ENCODE measurements around the gene PCDHGA7.

Gene PCDHGA7

DNA sequence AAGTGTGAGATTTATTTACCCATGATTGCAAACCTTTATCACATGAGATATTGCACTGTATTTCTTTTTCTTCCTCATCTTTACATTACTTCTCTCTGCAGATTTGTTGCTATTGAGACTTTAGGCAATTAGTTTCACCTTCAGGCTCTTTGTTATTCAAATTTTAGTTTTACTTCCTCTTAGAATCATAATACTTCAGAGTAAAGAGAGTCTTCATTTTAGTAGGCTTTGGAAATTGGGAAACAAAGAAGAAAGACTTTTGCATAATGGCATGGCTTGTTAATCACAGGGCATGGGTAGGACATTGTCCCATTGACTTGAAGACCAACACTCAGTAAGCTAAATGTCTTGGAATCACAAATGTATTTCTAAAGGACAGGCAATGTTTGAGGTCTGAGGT is 19.8 kb upstream of the PCDHGA7 start:
- CTCF ChIA-PET = interaction anchor here (0.6 to 2.3 kb wide), 3 partner anchors 176 to 416 kb away, joined by 3 to 7 read pairs (median 3); partner anchors contain the start of gene PCDHB9
- Histone ChIP-seq H3K4me3 (ENCODE audit: low read depth, low read length) (no peak overlapping the region), H3K36me3 (ENCODE audit: control insufficient read depth in 2 of 2, insufficient read depth in 1 of 2, low read length in 2 of 2) (no peaks in the 10 kb centered on the region)

DNA sequence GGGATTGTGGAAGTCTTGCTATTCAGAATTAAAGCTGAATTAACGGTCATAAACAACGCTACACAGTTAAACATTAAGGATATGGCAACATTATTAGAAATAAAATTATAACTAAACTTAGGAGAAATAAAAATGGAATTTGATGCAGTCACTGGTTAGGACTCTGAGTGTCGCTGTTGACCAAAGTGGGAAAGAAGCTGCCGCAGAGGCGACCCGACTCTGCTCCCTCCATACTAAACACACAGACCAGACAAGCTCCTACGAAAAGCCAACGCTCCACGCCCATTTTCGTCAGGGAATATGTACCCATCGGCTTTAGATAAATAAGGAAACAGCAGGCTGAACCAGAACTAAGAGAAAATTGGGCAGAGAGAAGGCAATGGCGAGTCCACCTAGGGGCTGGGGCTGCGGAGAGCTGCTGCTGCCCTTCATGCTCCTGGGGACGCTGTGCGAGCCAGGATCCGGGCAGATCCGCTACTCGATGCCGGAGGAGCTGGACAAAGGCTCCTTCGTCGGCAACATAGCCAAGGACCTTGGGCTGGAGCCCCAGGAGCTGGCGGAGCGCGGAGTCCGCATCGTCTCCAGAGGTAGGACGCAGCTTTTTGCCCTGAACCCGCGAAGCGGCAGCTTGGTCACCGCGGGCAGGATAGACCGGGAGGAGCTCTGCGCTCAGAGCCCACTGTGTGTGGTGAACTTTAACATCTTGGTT is 18.4 kb upstream of the PCDHGA7 start, which contains the start of gene PCDHGA5:
PCDHGA5 (plus strand) TSS at position 211 of the 709 bp plus-strand sequence; CDS start at position 380, 169 bp downstream.
- Histone ChIP-seq H3K27ac (ENCODE audit: extremely low read depth, low read depth, low read length) (no peak within 1 kb of the TSS), H3K9me3 (ENCODE audit: control insufficient read depth, insufficient read depth, low read depth, low read length) (peaks cover 3% of the 10 kb centered on the region; the same call in 1 of the 2 replicates), H3K4me3 (ENCODE audit: low read depth, low read length) (no peak within 1 kb of the TSS), H3K36me3 (ENCODE audit: control insufficient read depth in 2 of 2, insufficient read depth in 1 of 2, low read length in 2 of 2) (no peaks in the 10 kb centered on the region), H3K4me1 (ENCODE audit: control insufficient read depth, insufficient read depth, low read length) (no peaks in the 10 kb centered on the region)
- ChIA-PET CTCF (interaction anchor here (0.7 to 2.3 kb wide), 9 partner anchors 10 to 203 kb away, joined by 3 to 13 read pairs (median 4); partner anchors contain the start of genes PCDHGA4 and PCDHGB1), POLR2A (interaction anchor here (0.6 kb wide), 1 partner anchor 38 kb away, joined by 3 read pairs; no protein-coding TSS in a partner anchor)
- TF ChIP-seq MYNN (tag by site-specific recombination; IDR thresholded peaks at IDR 0.05; ENCODE audit: borderline replicate concordance) = no peak
- TF ChIP-seq EGR2 (tag by site-specific recombination; IDR thresholded peaks at IDR 0.05; ENCODE audit: low read depth) = no peak
- TF ChIP-seq ZNF311 (tag by site-specific recombination; IDR thresholded peaks at IDR 0.05; ENCODE audit: borderline replicate concordance) = no peak
- no peak for TF ChIP-seq YY2 (tag by site-specific recombination; IDR thresholded peaks at IDR 0.05)
- TF ChIP-seq KLF10 (tag by site-specific recombination; IDR thresholded peaks at IDR 0.05) = no peak
- TF ChIP-seq BCL11A (tag by site-specific recombination; IDR thresholded peaks at IDR 0.05; ENCODE audit: low read depth) = no peak

More for the DNA sequence above, 19.8 kb upstream of the PCDHGA7 start:
- Histone ChIP-seq H3K4me1 (ENCODE audit: control insufficient read depth, insufficient read depth, low read length) (no peaks in the 10 kb centered on the region), H3K27ac (ENCODE audit: extremely low read depth, low read depth, low read length) (no peak overlapping the region), H3K9me3 (ENCODE audit: control insufficient read depth, insufficient read depth, low read depth, low read length) (peaks cover 3% of the 10 kb centered on the region; the same call in 1 of the 2 replicates)
- TF ChIP-seq ZNF777 (tag by site-specific recombination; IDR thresholded peaks at IDR 0.05; ENCODE audit: borderline replicate concordance) (no peak), ZNF555 (tag by site-specific recombination; conservative IDR thresholded peaks at IDR 0.05) (no peak), ZNF660 (tag by site-specific recombination; IDR thresholded peaks at IDR 0.05) (no peak), ZFP37 (tag by site-specific recombination; IDR thresholded peaks at IDR 0.05) (no peak), REPIN1 (tag by site-specific recombination; IDR thresholded peaks at IDR 0.05; ENCODE audit: low read depth) (no peak), ZNF571 (tag by site-specific recombination; IDR thresholded peaks at IDR 0.05) (no peak), ZNF16 (tag by site-specific recombination; IDR thresholded peaks at IDR 0.05; ENCODE audit: low read depth) (no peak), ZSCAN16 (tag by site-specific recombination; IDR thresholded peaks at IDR 0.05) (no peak)
- TF ChIP-seq, protein P1, sequence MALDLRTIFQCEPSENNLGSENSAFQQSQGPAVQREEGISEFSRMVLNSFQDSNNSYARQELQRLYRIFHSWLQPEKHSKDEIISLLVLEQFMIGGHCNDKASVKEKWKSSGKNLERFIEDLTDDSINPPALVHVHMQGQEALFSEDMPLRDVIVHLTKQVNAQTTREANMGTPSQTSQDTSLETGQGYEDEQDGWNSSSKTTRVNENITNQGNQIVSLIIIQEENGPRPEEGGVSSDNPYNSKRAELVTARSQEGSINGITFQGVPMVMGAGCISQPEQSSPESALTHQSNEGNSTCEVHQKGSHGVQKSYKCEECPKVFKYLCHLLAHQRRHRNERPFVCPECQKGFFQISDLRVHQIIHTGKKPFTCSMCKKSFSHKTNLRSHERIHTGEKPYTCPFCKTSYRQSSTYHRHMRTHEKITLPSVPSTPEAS (tag by site-specific recombination; IDR thresholded peaks at IDR 0.05) = no peak
- POLR2A ChIA-PET = no interaction called here

DNA sequence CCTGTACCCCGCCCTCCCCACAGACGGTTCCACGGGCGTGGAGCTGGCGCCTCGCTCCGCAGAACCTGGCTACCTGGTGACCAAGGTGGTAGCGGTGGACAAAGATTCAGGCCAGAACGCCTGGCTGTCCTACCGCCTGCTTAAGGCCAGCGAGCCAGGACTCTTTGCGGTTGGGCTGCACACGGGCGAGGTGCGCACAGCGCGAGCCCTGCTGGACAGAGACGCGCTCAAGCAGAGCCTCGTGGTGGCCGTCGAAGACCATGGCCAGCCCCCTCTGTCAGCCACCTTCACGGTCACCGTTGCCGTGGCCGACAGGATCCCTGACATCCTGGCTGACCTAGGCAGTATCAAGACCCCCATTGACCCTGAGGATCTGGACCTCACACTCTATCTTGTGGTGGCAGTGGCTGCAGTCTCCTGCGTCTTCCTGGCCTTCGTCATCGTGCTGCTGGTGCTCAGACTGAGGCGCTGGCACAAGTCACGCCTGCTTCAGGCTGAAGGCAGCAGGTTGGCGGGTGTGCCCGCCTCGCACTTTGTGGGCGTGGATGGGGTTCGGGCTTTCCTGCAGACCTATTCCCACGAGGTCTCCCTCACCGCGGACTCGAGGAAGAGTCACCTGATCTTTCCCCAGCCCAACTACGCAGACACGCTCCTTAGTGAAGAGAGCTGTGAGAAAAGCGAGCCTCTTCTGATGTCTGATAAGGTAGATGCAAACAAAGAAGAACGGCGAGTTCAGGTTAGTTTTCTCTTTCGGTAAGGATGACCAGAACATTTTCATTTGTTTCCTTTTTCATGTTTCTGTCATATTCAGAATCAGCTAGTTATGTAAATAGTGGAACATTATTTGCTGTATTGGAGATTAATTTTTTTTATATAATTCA is 16.3 kb upstream of the PCDHGA7 start:
- ChIA-PET POLR2A (no interaction called here), CTCF (interaction anchor here (0.5 to 0.8 kb wide), 4 partner anchors 8 to 30 kb away, joined by 3 to 4 read pairs (median 3); partner anchors contain the start of gene PCDHGA7)
- no peaks in the 10 kb centered on the region for H3K4me1 ChIP-seq (ENCODE audit: control insufficient read depth, insufficient read depth, low read length)
- H3K9me3 ChIP-seq (ENCODE audit: control insufficient read depth, insufficient read depth, low read depth, low read length) = no peaks in the 10 kb centered on the region
- no peak overlapping the region for H3K27ac ChIP-seq (ENCODE audit: extremely low read depth, low read depth, low read length)
- H3K36me3 ChIP-seq (ENCODE audit: control insufficient read depth in 2 of 2, insufficient read depth in 1 of 2, low read length in 2 of 2) = no peaks in the 10 kb centered on the region
- H3K4me3 ChIP-seq (ENCODE audit: low read depth, low read length) = no peak overlapping the region
- TF ChIP-seq ZNF416 (tag by site-specific recombination; IDR thresholded peaks at IDR 0.05) = no peak
- TF ChIP-seq KLF1 (tag by site-specific recombination; IDR thresholded peaks at IDR 0.05) = no peak
- no peak for TF ChIP-seq ZNF549 (tag by site-specific recombination; IDR thresholded peaks at IDR 0.05)
- TF ChIP-seq, protein P2, sequence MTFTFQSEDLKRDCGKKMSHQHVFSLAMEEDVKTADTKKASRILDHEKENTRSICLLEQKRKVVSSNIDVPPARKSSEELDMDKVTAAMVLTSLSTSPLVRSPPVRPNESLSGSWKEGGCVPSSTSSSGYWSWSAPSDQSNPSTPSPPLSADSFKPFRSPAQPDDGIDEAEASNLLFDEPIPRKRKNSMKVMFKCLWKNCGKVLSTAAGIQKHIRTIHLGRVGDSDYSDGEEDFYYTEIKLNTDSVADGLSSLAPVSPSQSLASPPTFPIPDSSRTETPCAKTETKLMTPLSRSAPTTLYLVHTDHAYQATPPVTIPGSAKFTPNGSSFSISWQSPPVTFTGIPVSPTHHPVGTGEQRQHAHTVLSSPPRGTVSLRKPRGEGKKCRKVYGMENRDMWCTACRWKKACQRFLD (tag by site-specific recombination; IDR thresholded peaks at IDR 0.05) = no peak
- no peak for TF ChIP-seq HOXA7 (CRISPR knock-in tag; IDR thresholded peaks at IDR 0.05; ENCODE audit: borderline replicate concordance)
- TF ChIP-seq ZNF837 (tag by site-specific recombination; IDR thresholded peaks at IDR 0.05) = no peak
- TF ChIP-seq ZNF404 (tag by site-specific recombination; IDR thresholded peaks at IDR 0.05) = no peak
- TF ChIP-seq ZNF473 (tag by site-specific recombination; IDR thresholded peaks at IDR 0.05) = no peak
